GM12892 (cell line): ENCODE results near the gene OPHN1.
"Not testable (repeated sequence)": the region's sequence is repeated elsewhere in the genome, so short reads cannot be mapped to it uniquely, and the experiment has no call there.

Experiments
- DNase-seq: peaks from one replicate; pipeline ENCODE4 v3.0.0; 2011; ENCODE audit not compliant: insufficient read length
- FAIRE-seq: peaks from 2 replicates; lab custom pipeline; 2011; peaks lifted over from hg19 to GRCh38; lab: Jason Lieb, UNC
- POLR2A ChIP-seq: IDR thresholded peaks from 2 replicates; pipeline ENCODE4 v1.6.1; 2011; ENCODE audit warnings: low read depth, low read length, control low read depth
- POLR2AphosphoS5 ChIP-seq: IDR thresholded peaks from 2 replicates; pipeline ENCODE4 v1.6.1; 2011; ENCODE audit warnings: low read depth, low read length, control low read depth
- TAF1 ChIP-seq: IDR thresholded peaks from 2 replicates; pipeline ENCODE4 v1.6.1; 2011; ENCODE audit warnings: low read depth, mild to moderate bottlenecking, control low read depth, low read length, borderline replicate concordance

Gene OPHN1

DNA sequence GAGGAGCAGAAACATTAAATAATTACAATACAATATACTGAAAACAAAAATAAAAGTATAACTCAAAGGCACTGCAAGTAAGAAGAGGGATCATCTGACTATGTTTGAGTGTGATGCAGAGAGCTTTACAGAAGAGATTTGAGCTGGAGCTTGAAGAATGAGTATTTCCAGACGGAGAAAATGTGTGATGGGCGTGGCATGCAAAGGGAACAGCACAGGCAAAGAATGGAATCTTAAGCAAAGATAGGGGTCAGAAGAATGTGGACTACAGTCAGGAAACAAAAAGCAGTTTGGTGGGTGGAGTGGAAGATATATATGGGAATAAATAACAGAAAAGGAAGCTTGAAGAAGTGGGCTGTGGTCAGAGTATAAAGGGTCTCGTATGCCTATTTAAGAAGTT lies 45.5 kb downstream of the OPHN1 start:
- DNase-seq (no peak), FAIRE-seq (no peak)
- TF ChIP-seq POLR2AphosphoS5 (no peak), POLR2A (no peak), TAF1 (no peak)

GRCh38 chrX:68383540-68383939 lies 49.8 kb downstream of the OPHN1 start:
- TF ChIP-seq POLR2A, result no peak
- no peak for TF ChIP-seq TAF1
- no peak for TF ChIP-seq POLR2AphosphoS5
- no peak for FAIRE-seq
- DNase-seq, result no peak

GRCh38 chrX:68377579-68377978 lies 55.7 kb downstream of the OPHN1 start:
- FAIRE-seq, DNase-seq: not testable (repeated sequence)

DNA sequence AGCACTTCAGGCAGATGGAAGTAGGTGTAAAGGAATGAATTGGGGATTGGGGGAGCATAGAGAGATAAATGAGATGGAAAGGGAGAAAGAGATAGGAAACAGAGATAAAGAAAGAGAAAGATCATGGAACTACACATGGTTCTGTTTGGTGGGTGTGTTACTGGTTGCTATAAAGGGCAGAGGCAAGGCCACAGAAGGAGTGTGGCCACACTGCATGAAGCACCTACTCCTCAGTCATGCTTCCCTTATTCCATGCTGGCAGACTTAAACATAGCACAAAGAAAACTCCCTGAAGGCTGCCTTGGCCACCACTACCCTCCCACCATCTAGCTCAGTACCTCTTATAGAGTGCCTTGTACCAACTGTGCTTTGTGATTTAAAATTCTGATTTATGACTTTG lies 56.9 kb downstream of the OPHN1 start:
- FAIRE-seq, result no peak
- TF ChIP-seq TAF1, result no peak
- TF ChIP-seq POLR2A, result no peak
- TF ChIP-seq POLR2AphosphoS5, result no peak
- DNase-seq, result no peak

GRCh38 chrX:68375803-68376202 lies 57.5 kb downstream of the OPHN1 start:
- FAIRE-seq (no peak), DNase-seq (no peak)
- TF ChIP-seq POLR2A (no peak), TAF1 (no peak), POLR2AphosphoS5 (no peak)

DNA sequence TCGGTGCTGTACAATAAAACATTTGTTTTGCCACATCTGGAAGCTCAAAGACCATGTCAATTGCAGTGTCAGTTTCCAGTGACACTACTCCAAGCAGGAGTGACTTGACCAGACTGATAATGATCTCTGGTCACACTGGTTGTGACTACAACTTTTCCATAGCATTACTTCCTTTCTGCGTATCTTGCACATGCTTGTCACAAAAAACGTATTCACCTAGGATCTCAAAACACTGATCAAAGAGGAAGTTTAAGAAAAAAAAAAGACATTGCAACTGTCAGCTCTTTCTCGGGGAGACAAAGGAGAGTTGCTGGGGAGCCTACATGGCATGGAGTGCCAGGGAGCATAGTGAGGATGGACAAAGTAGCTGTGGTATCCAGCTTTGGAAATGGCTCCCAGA lies 60.6 kb downstream of the OPHN1 start:
- FAIRE-seq (no peak), DNase-seq (no peak)
- TF ChIP-seq POLR2A (no peak), TAF1 (no peak), POLR2AphosphoS5 (no peak)

- TF ChIP-seq TAF1 (no peak), POLR2A (no peak), POLR2AphosphoS5 (no peak)
- FAIRE-seq, result no peak
- no peak for DNase-seq
These were observed 63.7 kb downstream of the OPHN1 start for GRCh38 chrX:68369559-68369958.

- DNase-seq (no peak), FAIRE-seq (no peak)
- no peak for TF ChIP-seq TAF1
- no peak for TF ChIP-seq POLR2A
- TF ChIP-seq POLR2AphosphoS5, result no peak
These were observed 68.0 kb downstream of the OPHN1 start for GRCh38 chrX:68365341-68365740.

- DNase-seq (no peak), FAIRE-seq (no peak)
- TF ChIP-seq POLR2AphosphoS5, result no peak
These were observed 69.3 kb downstream of the OPHN1 start for GRCh38 chrX:68363984-68364383.

- TF ChIP-seq TAF1 (no peak), POLR2AphosphoS5 (no peak), POLR2A (no peak)
- DNase-seq (no peak), FAIRE-seq (no peak)
These were observed 74.6 kb downstream of the OPHN1 start for GRCh38 chrX:68358679-68359078.

- DNase-seq (no peak), FAIRE-seq (no peak)
- TF ChIP-seq POLR2AphosphoS5 (no peak), TAF1 (no peak), POLR2A (no peak)
These were observed 77.7 kb downstream of the OPHN1 start for GRCh38 chrX:68355629-68355920.

- FAIRE-seq, result no peak
- no peak for DNase-seq
- no peak for TF ChIP-seq TAF1
- no peak for TF ChIP-seq POLR2AphosphoS5
- no peak for TF ChIP-seq POLR2A
These were observed 78.2 kb downstream of the OPHN1 start for GRCh38 chrX:68354879-68355628.

GRCh38 chrX:68345025-68345424 lies 88.3 kb downstream of the OPHN1 start:
- no peak for DNase-seq
- TF ChIP-seq POLR2AphosphoS5 (no peak), TAF1 (no peak), POLR2A (no peak)
- no peak for FAIRE-seq

DNA sequence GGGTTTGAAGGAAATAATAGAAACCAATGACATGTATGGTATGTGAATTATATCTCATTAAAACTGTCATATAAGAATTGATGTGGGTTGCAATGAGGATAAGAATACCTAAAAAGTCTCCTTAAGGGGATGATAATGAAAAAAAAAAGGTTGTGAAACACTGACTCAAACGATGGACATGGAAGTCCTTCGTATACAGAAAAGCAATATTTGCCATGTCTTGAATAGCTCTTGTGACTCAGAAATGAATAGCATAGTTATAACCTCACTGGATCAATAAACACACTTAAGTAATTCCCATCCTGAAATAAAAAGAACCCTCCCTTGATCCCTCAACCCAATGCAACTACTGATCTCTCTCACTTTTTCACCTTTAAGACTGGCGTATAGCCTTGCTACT lies 89.7 kb downstream of the OPHN1 start:
- FAIRE-seq (no peak), DNase-seq (no peak)
- no peak for TF ChIP-seq POLR2A
- TF ChIP-seq TAF1, result no peak
- TF ChIP-seq POLR2AphosphoS5, result no peak
